Measurements from ENCODE around the gene ARL6IP5. TPM values are rescaled to one million over a fixed set of nuclear protein-coding genes. Genes with fewer than 3 reads are reported as not detected.

Gene ARL6IP5
- total and polyA plus RNA-seq, 2 of the 13 experiments (the other 11 are each of a cell fraction or from before 2014, with no cell fraction given): 23.7 to 29.6 TPM

DNA sequence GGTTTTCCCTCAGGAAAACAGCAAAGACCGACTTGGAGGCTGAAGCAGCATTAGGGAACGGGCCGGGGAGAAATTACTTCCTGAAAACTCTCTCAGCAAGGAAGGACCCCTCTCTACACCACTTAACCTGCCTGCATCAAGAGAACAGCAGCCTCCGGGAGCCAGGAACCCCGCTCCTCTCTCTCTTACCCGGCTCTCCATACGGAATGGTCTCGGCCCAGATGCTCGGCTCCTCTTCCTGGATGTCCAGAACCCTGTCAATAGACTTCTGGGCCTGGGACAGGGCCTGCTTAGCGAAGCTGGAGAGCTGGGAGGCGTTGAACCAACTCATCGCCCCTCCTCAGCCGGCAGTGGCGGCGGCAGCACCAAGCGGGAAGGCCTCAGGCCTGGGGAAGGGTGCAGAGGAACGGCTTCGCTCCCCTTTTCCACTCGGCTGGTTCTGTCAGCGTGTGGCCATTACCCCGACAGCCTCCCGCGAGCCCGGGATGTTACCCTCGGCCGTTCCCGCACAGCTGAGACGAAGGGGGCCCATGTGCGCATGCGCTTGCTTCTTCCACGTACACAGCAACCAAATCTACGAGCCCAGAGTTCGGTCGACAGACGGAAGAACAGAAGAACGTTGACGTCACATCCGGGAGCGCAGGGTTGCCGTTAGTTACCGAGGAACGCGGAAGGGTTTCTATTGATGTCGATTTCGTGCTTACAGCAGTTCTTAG is 32.8 kb upstream of the ARL6IP5 start, which contains the start of gene TMF1 (continued):
- TF ChIP-seq HOXA7 (CRISPR knock-in tag; IDR thresholded peaks at IDR 0.05) (no peak), ZNF207 (IDR thresholded peaks at IDR 0.05; ENCODE audit: borderline replicate concordance) (no peak), ZNF121 (CRISPR knock-in tag; IDR thresholded peaks at IDR 0.05) (no peak), ZNF766 (CRISPR knock-in tag; IDR thresholded peaks at IDR 0.05; ENCODE audit: borderline replicate concordance) (0 out of 2 replicates have a peak, but pooled peaks have one; percentile 53), ZFP62 (CRISPR knock-in tag; IDR thresholded peaks at IDR 0.05) (no peak), SMAD1 (CRISPR knock-in tag; IDR thresholded peaks at IDR 0.05; ENCODE audit: borderline replicate concordance, low read depth) (0 out of 2 replicates have a peak, but pooled peaks have one; percentile 29), RNF2 (conservative IDR thresholded peaks at IDR 0.05; ENCODE audit: low read depth) (no peak), SNAPC2 (CRISPR knock-in tag; IDR thresholded peaks at IDR 0.05) (no peak), ZNF782 (CRISPR knock-in tag; IDR thresholded peaks at IDR 0.05; ENCODE audit: borderline replicate concordance) (0 out of 2 replicates have a peak, but pooled peaks have one; percentile 42), ZNF136 (CRISPR knock-in tag; IDR thresholded peaks at IDR 0.05; ENCODE audit: low read depth) (no peak), HIVEP1 (CRISPR knock-in tag; IDR thresholded peaks at IDR 0.05) (no peak; the same call in 1 of the 2 replicates), TEAD2 (CRISPR knock-in tag; IDR thresholded peaks at IDR 0.05) (no peak), MED1 (CRISPR knock-in tag; IDR thresholded peaks at IDR 0.05) (peak; percentile 39; the same call in 1 of the 2 replicates)
- TF ChIP-seq, protein P1, sequence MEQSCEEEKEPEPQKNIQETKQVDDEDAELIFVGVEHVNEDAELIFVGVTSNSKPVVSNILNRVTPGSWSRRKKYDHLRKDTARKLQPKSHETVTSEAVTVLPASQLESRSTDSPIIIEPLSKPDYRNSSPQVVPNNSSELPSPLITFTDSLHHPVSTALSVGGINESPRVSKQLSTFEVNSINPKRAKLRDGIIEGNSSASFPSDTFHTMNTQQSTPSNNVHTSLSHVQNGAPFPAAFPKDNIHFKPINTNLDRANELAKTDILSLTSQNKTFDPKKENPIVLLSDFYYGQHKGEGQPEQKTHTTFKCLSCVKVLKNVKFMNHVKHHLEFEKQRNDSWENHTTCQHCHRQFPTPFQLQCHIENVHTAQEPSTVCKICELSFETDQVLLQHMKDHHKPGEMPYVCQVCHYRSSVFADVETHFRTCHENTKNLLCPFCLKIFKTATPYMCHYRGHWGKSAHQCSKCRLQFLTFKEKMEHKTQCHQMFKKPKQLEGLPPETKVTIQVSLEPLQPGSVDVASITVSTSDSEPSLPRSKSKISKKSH (CRISPR knock-in tag; IDR thresholded peaks at IDR 0.05; ENCODE audit: borderline replicate concordance): peak; percentile 94
- TF ChIP-seq, protein P2, sequence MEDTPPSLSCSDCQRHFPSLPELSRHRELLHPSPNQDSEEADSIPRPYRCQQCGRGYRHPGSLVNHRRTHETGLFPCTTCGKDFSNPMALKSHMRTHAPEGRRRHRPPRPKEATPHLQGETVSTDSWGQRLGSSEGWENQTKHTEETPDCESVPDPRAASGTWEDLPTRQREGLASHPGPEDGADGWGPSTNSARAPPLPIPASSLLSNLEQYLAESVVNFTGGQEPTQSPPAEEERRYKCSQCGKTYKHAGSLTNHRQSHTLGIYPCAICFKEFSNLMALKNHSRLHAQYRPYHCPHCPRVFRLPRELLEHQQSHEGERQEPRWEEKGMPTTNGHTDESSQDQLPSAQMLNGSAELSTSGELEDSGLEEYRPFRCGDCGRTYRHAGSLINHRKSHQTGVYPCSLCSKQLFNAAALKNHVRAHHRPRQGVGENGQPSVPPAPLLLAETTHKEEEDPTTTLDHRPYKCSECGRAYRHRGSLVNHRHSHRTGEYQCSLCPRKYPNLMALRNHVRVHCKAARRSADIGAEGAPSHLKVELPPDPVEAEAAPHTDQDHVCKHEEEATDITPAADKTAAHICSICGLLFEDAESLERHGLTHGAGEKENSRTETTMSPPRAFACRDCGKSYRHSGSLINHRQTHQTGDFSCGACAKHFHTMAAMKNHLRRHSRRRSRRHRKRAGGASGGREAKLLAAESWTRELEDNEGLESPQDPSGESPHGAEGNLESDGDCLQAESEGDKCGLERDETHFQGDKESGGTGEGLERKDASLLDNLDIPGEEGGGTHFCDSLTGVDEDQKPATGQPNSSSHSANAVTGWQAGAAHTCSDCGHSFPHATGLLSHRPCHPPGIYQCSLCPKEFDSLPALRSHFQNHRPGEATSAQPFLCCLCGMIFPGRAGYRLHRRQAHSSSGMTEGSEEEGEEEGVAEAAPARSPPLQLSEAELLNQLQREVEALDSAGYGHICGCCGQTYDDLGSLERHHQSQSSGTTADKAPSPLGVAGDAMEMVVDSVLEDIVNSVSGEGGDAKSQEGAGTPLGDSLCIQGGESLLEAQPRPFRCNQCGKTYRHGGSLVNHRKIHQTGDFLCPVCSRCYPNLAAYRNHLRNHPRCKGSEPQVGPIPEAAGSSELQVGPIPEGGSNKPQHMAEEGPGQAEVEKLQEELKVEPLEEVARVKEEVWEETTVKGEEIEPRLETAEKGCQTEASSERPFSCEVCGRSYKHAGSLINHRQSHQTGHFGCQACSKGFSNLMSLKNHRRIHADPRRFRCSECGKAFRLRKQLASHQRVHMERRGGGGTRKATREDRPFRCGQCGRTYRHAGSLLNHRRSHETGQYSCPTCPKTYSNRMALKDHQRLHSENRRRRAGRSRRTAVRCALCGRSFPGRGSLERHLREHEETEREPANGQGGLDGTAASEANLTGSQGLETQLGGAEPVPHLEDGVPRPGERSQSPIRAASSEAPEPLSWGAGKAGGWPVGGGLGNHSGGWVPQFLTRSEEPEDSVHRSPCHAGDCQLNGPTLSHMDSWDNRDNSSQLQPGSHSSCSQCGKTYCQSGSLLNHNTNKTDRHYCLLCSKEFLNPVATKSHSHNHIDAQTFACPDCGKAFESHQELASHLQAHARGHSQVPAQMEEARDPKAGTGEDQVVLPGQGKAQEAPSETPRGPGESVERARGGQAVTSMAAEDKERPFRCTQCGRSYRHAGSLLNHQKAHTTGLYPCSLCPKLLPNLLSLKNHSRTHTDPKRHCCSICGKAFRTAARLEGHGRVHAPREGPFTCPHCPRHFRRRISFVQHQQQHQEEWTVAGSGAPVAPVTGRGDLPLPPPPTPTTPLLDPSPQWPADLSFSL (CRISPR knock-in tag; IDR thresholded peaks at IDR 0.05): no peak
- TF ChIP-seq, protein P3, sequence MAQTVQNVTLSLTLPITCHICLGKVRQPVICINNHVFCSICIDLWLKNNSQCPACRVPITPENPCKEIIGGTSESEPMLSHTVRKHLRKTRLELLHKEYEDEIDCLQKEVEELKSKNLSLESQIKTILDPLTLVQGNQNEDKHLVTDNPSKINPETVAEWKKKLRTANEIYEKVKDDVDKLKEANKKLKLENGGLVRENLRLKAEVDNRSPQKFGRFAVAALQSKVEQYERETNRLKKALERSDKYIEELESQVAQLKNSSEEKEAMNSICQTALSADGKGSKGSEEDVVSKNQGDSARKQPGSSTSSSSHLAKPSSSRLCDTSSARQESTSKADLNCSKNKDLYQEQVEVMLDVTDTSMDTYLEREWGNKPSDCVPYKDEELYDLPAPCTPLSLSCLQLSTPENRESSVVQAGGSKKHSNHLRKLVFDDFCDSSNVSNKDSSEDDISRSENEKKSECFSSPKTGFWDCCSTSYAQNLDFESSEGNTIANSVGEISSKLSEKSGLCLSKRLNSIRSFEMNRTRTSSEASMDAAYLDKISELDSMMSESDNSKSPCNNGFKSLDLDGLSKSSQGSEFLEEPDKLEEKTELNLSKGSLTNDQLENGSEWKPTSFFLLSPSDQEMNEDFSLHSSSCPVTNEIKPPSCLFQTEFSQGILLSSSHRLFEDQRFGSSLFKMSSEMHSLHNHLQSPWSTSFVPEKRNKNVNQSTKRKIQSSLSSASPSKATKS (CRISPR knock-in tag; IDR thresholded peaks at IDR 0.05): no peak
- TF ChIP-seq, protein P4, sequence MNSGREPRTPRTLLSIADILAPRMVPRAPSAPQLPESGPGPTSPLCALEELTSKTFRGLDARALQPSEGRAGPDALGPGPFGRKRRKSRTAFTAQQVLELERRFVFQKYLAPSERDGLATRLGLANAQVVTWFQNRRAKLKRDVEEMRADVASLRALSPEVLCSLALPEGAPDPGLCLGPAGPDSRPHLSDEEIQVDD (CRISPR knock-in tag; IDR thresholded peaks at IDR 0.05; ENCODE audit: borderline replicate concordance): no peak

Data from HepG2 (cell line).